ENCODE data around the gene KDM5A.
"Not testable (repeated sequence)": the region's sequence is repeated elsewhere in the genome, so short reads cannot be mapped to it uniquely, and the experiment has no call there.

Gene KDM5A

DNA sequence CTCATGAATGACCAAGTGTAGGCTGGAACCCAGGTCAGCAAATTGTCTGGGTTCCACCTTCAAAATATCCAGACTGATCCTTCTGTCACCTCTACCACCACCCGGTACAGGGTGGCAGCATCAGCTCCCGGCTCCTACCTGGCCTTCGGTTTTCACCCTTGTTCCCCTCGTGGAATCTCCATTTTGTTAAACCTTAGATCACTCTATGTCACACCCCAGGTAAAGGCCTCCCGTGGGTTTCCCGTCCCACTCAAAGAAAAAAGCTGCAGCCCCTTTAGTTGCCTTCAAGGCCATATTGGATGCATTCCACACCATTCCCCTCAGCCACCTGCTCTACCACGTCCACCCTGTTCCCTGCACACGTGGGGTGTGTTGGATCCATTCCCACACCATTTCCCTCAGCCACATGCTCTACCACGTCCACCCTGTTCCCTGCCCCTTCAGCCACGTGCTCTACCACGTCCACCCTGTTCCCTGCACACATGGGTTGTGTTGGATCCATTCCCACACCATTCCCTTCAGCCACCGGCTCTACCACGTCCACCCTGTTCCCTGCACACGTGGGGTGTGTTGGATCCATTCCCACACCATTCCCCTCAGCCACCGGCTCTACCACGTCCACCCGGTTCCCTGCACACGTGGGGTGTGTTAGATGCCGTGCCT lies 150.3 kb downstream of the KDM5A start:
- DNase-seq (ENCODE audit: low spot score): no peak

- no peak for DNase-seq (ENCODE audit: low spot score)
These were observed 151.0 kb downstream of the KDM5A start for GRCh38 chr12:238116-238515.

DNA sequence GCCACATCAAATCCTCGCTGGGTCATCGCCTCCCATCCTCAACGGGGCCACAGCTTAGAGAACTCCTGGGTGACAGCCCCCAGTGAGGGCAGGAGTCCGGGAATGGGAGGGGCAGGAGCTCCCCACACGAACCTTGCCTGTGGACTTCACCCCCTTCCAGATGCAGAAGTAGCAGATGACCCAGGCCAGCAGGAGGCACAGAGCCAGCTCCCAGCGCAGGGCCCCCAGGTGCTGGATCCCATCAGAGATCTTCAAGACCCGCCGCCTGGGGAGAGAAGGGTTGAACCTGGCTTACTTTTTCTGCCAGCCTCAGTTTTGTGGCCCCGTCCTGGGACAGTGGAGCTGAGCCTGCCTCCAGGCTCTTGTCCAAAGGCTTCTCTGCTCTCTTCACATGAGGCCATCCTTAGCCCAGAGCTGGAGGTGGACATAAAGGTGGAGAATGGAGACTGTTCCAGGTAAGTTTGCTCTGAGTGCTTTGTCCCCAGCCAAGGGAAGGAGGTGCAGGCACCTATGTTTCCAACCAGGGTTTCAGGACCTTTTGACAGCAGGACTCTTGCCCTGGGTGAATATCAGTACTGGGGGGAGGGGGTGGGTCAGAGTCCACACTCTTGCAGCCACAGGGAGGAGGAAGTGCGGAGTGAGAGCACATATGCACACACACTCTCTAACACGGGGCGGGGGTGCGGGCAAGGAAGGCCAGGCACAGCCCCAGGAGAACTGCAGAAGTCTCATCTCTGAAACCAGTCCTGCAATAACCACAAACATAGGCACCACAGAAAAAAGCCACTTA lies 151.9 kb downstream of the KDM5A start:
- DNase-seq (ENCODE audit: low spot score): no peak

GRCh38 chr12:236445-236844 lies 152.7 kb downstream of the KDM5A start:
- DNase-seq (ENCODE audit: low spot score): no peak

GRCh38 chr12:235967-236366 lies 153.2 kb downstream of the KDM5A start:
- DNase-seq (ENCODE audit: low spot score): not testable (repeated sequence)

GRCh38 chr12:234891-235415 lies 154.2 kb downstream of the KDM5A start:
- no peak for DNase-seq (ENCODE audit: low spot score)

GRCh38 chr12:234019-234418 lies 155.1 kb downstream of the KDM5A start:
- no peak for DNase-seq (ENCODE audit: low spot score)

- no peak for DNase-seq (ENCODE audit: low spot score)
These were observed 155.5 kb downstream of the KDM5A start for GRCh38 chr12:233615-233968.

DNA sequence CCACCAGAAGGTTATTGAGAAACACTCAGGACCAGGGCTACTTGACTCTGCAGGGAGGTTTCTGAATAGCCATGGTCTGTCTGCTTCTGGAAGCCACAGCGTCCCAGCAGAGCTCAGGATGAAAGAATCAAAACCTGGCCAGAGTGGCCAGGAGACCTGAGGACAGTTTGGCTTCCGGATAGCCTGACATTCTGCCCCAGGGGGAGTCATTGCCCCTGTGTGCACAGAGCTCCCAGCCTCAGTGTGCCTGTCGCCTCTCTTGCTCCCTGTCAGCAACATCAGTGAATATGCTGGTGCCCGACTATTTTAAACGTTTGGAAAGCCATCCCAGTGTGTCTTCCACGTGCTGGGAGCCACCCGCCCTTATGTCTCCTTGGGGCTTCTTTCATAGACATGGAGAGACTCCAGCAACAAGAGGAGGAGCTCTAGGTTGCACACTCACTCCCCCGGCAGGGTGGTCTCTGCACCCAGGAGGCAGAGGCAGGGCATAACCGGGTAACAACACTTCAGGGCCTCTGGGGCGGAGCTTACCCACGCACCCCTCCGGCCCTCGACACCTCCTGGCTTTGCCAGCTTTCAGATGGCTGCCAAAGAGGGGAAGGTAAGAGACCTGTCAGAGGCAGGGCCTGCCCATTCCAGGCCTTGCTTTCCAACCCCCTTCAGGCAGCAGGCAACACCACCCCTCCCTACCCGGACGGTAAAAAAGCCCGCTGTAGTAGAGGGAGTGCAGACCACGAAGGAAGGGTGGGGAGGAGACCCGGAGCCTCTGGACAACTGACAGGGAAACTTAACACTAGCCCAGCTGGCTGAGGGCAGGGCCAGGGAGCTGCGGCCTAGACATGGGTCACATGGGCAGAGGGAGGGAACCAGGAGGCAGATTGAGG lies 156.1 kb downstream of the KDM5A start:
- no peak for DNase-seq (ENCODE audit: low spot score)

DNA sequence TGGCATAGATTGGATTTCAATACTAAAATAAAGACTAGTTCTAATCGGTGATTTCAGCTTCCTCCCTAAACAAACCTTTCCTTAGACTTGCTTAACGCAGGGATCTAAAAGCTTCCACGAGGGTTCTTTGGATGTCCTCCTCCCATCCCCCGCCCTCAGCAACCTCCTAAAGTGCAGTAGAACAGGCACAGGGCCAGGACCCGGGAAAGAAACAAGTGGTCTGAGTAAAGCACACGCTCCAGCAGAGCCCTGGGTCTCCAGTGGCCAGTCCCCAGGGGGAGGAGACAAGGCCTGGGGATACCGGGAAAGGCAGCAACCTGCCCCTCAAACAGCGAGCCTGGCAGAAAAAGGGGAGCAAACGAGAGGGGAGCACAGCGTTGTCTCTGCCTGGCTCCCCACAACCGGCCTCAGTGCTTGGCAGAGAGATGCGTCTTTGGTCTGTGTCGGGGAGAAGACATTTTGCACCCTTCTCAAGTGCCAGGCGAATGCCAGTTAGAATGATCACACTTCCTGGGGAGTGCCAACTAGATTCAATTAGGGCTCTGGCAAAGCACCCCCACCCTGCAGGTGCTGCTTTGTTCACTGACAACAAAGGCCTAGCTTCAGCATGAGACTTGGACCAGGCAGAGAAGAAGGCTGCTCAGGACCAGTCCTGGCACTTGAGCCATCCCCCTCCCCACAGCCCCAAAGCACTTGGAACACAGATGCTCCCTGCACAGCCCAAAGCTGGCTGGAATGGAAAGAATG lies 158.0 kb downstream of the KDM5A start:
- no peak for DNase-seq (ENCODE audit: low spot score)
